ENCODE data around the gene ZNF639.

The ZNF639 gene

DNA sequence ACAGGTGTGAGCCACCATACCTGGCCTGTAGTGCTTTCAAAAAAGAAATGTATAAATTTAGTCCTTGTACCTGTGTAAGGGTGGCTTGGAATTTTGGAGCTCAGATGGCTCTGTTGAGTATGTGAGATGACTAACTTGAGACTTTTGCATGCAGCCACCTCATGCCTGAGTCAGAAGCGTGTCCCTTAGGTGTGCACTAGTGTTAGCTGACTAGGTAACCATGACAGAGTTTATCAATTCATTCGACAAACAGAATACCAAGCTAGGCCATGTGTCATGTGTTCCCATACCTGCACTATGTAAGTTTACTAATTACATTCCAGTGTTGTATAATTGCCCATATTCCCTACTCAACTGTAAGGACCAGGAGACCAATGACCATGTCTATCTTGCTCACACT is 4.0 kb upstream of the ZNF639 start:
- no peak for DNase-seq

DNA sequence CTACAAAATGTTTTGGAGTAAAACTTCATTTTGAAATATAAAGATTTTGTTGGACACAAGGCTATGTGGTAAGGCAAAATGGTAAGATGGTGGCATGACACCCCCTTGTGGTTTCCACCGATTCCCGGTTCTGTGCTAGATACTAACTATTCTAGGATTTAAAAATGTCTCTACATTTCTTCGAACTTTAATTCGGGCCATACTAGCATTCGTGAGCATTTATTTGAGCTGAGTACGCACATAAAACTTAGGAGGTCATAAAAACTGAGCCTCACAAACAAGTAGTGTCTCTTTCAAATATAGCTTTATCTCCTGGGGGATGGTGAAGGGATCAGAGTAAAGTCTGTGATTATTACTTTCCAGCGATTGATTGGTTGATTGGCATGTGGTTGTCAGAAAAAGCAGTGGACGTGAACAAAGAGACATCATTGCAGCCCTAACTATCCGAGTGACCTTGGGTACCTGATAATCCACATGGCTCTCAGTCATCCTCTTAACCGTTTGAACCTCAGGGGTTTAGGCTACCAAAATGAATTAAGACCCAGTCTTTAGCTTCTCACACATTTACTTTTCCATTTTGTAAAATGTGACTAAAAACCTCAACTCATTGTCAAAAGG is 1.1 kb upstream of the ZNF639 start:
- DNase-seq = peak; percentile 62

DNA sequence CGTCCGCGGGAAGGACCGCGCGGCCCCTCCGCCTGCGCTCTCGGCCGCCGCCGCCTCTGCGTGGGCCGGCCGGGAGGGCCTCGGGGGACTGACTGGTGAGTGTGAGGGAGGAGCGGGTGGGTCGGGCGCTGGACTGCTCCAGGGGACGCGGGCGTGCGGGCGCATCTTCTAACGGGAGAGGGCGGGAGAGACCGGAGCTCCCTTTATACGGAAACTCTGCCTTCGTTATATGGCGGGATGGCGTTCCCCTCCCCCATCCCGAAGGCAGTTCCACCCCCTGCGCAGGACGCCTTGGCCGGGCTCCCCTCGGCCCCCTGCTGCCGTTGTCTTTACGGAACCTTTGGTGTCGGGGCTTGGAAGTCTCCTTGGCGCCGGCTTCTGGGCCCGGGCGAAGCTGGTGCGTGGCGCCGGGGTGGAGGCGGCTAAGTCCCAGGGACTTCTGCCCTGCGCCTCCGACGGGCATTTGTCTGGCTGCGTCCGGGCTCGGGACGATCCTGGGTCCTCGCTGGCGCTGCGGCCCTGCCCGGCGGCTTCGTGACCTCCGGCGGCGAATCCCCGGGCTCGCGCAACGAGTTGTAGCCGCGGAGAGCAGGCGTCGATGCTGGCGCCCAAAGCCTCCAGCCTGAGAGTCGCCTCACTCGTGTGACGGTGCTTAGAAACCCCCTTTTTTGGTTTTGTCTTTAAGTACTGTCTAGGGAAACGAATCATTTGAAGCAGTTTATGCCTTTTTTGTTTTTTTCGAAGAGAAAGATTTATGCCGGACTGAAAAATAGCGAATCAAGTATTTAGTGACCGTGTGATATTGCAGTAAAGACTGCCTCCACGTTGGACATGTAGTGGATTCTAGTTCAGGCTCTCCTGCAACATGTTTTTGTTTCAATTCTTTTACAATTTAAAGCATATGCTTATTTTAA is 623 bp downstream of the ZNF639 start:
- peak; percentile 69 for DNase-seq

DNA sequence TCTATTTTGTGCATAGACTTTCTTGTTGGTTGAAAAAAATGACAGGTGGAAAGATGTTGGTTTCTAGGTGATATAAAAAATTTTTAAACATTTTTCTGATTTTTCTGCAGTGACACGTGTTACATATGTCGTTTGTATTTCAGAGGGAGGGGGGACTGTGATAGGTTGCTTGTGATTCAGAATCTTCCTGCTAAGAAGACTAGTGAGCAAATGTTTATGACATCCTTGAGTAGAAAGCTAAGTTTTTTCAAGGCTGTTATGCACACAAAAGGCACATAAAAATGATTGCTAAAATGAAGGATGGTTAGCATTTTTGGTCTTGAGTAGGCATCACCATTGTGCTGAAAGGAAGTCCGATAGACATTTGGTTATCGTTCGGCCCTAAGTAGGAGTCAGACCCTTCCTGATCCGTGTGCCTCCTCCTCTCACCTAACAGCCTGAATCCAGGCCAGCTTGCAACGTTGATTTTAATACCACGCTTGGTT is 1.5 kb downstream of the ZNF639 start:
- peak; percentile 61 for DNase-seq

DNA sequence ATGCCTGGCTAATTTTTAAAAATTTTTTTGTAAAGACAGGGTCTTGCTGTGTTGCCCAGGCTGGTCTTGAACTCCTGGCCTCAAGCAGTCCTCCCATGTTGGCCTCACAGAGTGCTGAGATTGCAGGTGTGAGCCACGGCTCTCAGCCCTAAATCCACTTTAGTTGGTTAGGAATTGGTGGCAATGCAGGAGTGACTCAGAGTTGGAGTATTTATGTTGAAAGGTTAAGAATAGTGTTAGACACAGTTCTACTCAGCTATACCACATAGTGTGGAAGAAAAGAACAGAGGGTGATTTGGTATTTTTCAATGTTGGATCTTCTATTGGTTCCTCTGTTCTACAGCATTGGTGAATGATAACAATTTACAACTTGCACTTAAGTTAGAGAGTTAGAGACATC is 7.6 kb downstream of the ZNF639 start:
- DNase-seq = no peak

DNA sequence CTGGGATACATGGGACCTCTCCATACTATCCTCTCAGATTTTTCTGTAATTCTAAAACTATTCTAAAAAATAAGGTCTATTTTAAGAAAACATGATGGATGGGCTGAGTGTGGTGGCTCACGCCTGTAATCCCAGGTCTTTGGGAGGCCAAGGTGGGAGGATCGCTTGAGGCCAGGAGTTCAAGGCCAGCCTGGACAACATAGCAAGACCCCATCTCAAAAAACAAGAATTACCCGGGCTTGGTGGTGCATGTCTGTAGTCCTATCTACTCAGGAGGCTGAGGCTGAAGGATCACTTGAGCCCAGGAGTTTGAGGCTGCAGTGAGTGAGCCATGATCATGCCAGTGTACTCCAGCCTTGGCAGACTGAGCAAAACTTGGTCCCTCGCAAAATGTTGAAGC is 9.4 kb downstream of the ZNF639 start:
- no peak for DNase-seq

DNA sequence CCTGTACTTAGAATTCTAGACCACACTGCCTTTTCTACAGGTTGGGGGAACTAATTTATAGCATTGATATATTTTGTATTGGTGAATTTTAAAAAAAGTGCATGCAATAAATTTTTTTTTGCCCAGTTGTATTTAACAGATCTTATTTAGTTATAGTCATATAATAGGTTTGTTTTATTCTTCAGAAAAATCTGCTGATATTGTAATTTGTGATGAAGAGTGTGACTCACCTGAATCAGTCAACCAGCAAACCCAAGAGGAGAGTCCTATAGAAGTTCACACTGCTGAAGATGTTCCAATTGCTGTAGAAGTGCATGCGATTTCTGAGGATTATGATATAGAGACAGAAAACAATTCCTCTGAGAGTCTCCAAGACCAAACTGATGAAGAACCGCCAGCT is 10.3 kb downstream of the ZNF639 start:
- no peak for DNase-seq

DNA sequence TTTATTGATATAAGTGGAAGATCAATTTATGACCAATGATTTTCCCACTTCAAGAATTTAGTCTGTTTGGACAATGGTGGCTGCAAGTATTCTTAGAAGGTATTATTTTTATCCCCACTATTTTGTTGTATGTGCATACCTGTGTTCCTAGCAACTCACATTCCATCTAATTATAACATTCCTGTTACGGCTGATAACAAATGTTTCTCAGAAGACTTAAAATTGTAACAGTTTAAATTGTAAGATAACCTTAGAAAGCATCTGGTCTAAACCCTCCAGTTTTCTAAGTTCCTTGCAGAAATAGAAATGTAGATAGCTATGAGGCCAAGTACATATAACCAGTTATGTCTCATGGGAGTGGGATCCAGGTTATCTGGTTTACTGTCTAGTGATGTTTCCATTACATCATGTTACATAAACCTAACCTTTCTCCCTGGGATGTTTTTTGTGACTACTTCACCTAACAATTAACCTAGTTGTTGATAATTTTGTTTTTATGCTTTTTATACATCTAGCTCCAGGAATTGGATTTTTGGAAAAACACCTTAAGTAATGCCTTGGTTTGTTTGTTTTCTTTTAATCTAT is 13.6 kb downstream of the ZNF639 start:
- DNase-seq = no peak

DNA sequence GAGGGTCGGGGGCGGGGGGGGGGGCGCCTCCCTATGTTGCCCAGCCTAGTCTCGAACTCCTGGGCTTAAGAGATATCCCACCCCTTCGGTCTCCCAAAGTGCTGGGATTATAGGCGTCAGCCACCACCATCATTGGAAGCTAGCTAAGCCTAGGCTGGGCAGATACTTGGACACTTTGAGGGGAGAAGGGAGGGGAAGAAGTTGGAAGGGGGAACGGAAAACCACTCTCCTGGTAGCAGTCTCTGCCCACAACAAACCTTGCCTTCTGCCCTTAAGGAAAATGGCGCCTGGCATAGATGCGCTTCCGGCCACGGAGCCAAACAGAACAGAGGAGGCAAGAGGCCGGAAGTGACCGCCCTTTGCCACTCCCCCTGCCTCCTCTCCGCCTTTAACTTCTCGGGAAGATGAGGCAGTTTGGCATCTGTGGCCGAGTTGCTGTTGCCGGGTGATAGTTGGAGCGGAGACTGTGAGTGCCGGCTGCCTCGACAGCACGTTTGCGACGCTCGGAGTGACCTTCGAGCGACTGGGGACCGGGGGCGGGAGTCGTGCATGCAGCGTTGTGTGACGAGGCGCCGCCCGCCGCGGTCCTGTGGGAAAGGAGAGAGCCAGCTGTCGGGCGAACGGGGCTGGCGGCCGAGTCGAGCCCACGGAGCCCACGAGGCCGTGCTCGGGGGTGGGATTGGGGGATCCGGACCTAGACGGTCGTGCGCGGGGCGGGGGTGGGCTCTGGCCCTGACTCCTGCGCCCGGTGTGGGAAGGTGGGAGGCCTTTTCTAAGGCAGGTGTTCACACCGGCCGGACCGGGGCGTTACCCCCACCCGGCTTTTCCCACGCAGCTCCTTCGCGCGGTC is 24.7 kb downstream of the ZNF639 start, which contains the start of gene MFN1:
Gene MFN1 (plus strand): TSS at position 365 of the 850 bp plus-strand sequence. CDS start 1,143 bp downstream, outside the sequence.
- peak; percentile 97 for DNase-seq

DNA sequence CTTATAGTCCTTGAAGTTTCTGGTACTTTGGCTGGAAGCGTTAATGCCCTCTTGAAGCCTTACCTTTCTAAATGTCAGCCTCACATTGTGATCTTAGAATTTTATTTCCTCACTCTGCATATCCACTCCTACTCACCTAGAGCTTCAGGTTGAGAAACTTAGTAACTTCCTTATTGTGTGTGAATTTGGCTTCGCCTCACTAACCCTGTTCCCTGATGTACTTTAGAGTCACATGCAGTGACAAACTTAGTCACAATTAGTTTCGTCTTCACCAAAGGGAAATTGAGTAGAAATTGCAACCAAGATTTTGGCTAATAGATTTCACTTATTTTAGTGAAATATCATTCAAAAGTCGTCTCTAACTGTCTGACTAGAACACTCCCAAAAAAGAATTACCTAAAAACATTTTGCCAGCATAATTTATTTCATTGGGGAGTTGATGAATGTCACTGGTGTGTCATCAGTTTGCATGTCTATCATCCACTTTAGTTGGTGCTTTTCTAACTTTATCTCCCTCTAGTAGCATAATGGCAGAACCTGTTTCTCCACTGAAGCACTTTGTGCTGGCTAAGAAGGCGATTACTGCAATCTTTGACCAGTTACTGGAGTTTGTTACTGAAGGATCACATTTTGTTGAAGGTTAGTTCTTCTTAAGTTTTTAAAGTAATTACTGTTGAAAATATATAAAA is 25.6 kb downstream of the ZNF639 start:
- DNase-seq = peak; percentile 23

DNA sequence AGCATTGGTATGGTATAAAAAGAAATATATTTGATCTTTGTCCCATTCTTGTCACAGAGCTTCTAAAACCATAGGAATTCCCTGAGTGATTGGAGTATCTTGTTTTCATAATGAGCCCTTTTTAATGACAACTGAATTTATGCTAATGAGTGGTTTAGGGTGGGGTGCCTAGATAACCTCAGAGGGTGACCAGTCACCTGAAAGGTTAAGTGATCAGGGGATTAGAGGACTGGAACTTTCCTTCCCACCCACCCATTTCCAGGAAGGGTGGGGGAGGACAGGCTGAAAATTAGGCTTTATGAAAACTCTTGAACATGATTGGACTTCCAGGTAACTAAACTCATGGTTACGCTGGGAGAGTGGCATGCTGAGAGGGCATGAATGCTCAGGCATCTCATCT is 33.2 kb downstream of the ZNF639 start:
- DNase-seq = no peak

DNA sequence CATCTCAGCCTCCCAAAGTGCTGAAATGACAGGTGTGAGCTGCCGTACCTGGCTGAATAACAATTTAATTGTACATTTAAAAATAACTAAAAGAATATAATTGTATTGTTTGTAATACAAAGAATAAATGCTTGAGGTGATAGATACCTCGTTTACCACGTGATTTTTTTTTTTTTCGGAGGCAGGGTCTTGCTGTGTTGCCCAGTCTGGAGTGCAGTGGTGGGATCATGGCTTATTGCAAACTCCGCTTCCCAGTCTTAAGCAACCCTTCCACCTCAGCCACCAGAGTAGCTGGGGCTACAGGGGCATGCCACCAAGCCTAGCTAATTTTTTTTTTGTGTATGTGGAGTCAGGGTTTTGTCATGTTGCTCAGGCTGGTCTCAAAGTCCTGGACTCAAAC is 40.5 kb downstream of the ZNF639 start:
- no peak for DNase-seq

DNA sequence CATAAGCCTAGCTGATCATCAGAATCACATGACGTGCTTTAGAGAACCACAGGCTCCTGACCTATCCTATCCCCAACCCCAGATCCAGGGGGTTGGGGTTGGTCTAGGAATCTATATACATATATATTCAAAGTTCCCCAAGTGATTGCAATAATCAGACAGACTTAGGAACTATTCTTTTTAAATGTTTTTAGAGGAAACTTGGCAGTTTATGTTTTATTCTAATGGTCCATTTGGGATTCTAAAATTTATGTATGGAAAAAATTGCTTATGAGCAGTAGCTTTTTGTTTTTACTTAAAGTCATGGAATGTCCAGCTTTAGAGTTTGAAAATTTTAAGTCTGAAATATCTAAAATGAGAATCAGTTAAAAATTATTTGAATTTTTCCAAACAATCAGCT is 46.8 kb downstream of the ZNF639 start:
- no peak for DNase-seq

DNA sequence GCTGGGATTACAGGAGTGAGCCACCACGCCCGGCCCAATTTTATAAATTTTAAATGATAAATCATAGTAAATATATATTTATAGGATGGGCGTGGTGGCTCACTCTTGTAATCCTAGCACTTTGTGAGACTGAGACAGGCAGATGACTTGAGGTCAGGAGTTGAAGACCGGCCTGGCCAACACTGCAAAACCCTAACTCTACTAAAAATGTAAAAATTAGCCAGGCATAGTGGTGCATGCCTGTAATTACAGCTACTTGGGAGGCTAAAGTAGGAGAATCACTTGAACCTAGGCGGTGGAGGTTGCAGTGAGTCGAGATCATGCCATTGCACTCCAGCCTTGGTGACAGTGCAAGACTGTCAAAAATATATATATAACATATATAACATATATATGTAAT is 51.1 kb downstream of the ZNF639 start:
- peak; percentile 31 for DNase-seq

DNA sequence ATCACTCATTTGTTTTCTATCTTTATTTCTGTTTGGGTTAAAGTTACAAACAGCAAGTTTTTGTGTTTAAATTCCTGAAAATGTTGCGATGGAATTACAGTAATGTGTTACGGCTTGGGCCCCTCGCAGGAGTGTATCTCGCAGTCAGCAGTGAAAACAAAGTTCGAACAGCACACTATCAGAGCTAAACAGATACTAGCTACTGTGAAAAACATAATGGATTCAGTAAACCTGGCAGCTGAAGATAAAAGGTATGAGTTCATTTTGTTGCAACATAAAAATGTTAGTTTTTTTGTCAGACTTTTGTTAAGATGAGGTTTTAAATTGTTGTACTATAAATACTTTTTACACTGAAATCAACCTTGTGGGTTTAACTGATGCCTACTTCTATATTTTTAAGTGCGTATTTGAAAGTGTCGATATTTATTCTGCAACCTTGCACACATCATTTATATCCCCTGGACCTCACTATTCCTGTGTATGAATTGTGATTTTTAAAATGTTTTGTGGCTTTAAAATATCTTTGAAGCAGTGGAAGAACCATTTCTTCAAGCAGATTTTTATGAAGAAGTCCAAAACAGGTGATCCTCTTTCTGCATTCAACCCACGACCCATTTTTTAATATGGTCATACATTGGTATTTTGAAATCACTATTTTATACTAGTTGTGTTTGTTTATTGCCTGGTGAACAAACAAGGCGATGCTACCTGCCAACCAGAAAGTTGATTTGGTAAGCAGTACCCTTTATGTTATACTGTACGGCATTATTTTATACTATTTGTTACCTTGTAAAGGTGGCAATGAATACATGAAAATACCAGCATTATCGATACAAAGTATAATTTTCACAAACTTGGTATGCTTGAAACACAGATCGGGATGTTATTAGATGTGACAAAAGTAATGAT is 52.5 kb downstream of the ZNF639 start:
- DNase-seq = peak; percentile 83

DNA sequence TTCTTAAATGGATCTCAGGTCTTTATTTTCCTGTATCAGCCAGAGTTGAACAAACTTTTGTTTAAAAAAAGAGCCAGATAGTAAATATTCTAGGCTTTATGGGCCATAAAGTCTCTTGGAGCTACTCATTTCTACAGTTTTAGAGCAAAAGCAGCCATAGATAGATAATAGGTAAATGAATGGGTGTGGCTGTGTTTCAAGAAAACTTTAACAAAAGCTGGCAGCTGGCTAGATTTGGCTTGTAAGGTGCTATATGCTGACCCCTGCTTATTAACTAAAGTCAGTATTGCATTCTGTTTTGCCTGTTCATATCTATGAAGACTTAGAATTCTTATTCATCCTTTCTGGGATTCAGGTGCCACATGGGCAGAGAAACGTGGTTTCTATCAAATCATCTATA is 53.6 kb downstream of the ZNF639 start:
- DNase-seq = peak; percentile 58

All from hematopoietic multipotent progenitor cell treated with erythropoietin and hydrocortisone succinate and interleukin-3 and kit ligand, for 8 days (in vitro differentiated cells).